A549 (cell line): ENCODE data around the gene ORMDL1.

Experiments
- ESRRA ChIP-seq: fragments of 150-350 bp; IDR thresholded peaks from 2 replicates; pipeline ENCODE4 v1.6.1; 2014; ENCODE audit warnings: mild to moderate bottlenecking, low read length, borderline replicate concordance
- HOXA7 ChIP-seq: fragments of 250-450 bp; sonication (Bioruptor Pico); IDR thresholded peaks from 2 replicates; pipeline ENCODE4 v1.5.0; 2020; ENCODE audit warnings: mild to moderate bottlenecking, moderate library complexity
- KDM5A ChIP-seq: fragments of 200-600 bp; sonication (generic); IDR thresholded peaks from 2 replicates; pipeline ENCODE4 v1.6.1; 2016; ENCODE audit warnings: antibody characterized with exemption, mild to moderate bottlenecking
- TF ChIP-seq, protein P1 (sequence below): fragments of >200 bp; sonication (Bioruptor Twin); formaldehyde crosslinking; IDR thresholded peaks from 3 replicates; pipeline ENCODE4 v1.5.1; 2016

DNA sequence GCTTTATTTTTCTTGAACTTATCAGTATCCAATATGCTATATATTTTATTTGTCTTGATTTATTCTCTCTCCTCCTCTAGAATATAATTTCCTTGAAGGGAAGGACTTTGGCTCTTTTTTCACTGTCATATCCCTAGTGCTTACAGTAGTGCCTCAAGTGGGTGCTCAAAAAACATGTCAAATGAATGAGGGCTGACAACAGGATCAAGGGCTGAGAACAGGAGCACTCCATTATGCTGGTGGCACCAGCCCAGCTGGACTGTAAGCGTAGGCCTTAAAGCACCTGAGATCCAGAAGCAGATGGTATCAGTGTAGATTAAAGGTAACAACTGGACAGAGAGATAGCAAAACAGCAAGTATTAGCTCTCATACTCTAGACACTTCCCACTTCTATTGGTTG lies 46.4 kb upstream of the ORMDL1 start:
- TF ChIP-seq, protein P1, sequence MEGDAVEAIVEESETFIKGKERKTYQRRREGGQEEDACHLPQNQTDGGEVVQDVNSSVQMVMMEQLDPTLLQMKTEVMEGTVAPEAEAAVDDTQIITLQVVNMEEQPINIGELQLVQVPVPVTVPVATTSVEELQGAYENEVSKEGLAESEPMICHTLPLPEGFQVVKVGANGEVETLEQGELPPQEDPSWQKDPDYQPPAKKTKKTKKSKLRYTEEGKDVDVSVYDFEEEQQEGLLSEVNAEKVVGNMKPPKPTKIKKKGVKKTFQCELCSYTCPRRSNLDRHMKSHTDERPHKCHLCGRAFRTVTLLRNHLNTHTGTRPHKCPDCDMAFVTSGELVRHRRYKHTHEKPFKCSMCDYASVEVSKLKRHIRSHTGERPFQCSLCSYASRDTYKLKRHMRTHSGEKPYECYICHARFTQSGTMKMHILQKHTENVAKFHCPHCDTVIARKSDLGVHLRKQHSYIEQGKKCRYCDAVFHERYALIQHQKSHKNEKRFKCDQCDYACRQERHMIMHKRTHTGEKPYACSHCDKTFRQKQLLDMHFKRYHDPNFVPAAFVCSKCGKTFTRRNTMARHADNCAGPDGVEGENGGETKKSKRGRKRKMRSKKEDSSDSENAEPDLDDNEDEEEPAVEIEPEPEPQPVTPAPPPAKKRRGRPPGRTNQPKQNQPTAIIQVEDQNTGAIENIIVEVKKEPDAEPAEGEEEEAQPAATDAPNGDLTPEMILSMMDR = no peak
- TF ChIP-seq ESRRA (no peak), HOXA7 (CRISPR knock-in tag) (no peak), KDM5A (no peak)
